ENCODE results near the gene SRCAP.

The SRCAP gene

GRCh38 chr16:30766933-30767284 lies 67.9 kb downstream of the SRCAP start:
- CTCF ChIA-PET = interaction anchor here (0.9 to 1.0 kb wide), 2 partner anchors 48 to 178 kb away, joined by 3 read pairs; no protein-coding TSS in a partner anchor
- POLR2A ChIA-PET = no interaction called here
- no peak for DNase-seq (ENCODE audit: extremely low spot score)
- TF ChIP-seq CTCF (IDR thresholded peaks at IDR 0.05; ENCODE audit: control extremely low read depth, extremely low read depth, low read depth, missing control alignments) = no peak

- DNase-seq (ENCODE audit: extremely low spot score) = no peak
- ChIA-PET POLR2A (interaction anchor here (0.9 kb wide), 1 partner anchor 9 kb away, joined by 3 read pairs; no protein-coding TSS in a partner anchor), CTCF (interaction anchor here (4.7 kb wide), 1 partner anchor 46 kb away, joined by 16 read pairs; no protein-coding TSS in a partner anchor)
- TF ChIP-seq CTCF (IDR thresholded peaks at IDR 0.05; ENCODE audit: control extremely low read depth, extremely low read depth, low read depth, missing control alignments) = no peak
These were observed 68.9 kb downstream of the SRCAP start for GRCh38 chr16:30767767-30768465.

DNA sequence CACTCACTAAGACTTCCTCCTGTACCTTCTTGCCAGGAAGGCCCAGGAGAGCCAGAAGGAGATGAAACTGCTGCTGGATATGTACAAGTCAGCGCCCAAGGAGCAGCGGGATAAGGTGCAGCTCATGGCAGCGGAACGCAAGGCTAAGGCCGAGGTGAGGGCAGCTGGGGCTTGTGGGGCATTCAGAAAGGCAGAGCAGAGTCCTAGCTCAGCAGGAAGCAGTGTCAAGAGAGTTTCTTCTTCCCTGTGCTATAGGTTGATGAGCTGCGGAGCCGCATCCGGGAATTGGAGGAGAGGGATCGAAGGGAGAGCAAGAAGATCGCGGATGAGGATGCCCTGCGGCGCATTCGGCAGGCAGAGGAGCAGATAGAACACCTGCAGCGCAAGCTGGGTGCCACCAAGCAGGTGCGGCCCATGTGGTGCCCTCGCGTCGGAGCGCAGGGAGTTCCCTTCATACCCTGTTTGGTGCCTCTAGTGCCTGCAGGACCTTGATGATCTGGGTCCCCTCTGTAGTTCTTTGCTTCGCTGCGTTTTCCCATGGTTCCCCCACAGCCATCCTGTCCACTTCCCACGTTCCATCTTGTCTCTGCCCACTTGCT lies 69.7 kb downstream of the SRCAP start:
- ChIA-PET POLR2A (interaction anchor here (0.9 kb wide), 1 partner anchor 9 kb away, joined by 3 read pairs; no protein-coding TSS in a partner anchor), CTCF (interaction anchor here (1.1 to 4.7 kb wide), 2 partner anchors 45 to 76 kb away, joined by 4 to 16 read pairs; no protein-coding TSS in a partner anchor)
- TF ChIP-seq CTCF (IDR thresholded peaks at IDR 0.05; ENCODE audit: control extremely low read depth, extremely low read depth, low read depth, missing control alignments) = no peak

GRCh38 chr16:30769379-30770089 lies 70.6 kb downstream of the SRCAP start:
- POLR2A ChIA-PET = interaction anchor here (0.6 kb wide), 1 partner anchor 106 kb away, joined by 5 read pairs; no protein-coding TSS in a partner anchor

More for the DNA sequence above, 69.7 kb downstream of the SRCAP start:
- no peak for DNase-seq (ENCODE audit: extremely low spot score)

DNA sequence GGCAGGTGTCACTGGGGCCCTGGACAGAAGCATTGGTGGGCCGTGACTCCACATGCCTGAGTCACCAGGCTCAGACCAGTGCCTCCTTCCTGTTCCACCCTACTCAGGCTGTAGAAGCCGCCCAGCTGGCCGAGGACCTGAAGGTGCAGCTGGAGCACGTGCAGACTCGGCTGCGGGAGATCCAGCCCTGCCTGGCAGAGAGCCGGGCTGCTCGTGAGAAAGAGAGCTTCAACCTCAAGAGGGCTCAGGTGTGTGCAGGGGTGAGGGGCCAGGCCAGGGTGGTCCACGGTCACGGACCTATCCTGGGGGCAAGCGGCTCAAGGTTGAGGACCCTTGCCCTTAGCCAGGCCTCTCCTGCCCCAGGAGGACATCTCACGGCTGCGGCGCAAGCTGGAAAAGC lies 72.8 kb downstream of the SRCAP start:
- ChIA-PET CTCF (interaction anchor here (0.8 to 4.7 kb wide), 4 partner anchors 22 to 78 kb away, joined by 3 to 16 read pairs (median 3); no protein-coding TSS in a partner anchor), POLR2A (no interaction called here)
- no peak for TF ChIP-seq CTCF (IDR thresholded peaks at IDR 0.05; ENCODE audit: control extremely low read depth, extremely low read depth, low read depth, missing control alignments)
- DNase-seq (ENCODE audit: extremely low spot score) = no peak

More at GRCh38 chr16:30769379-30770089, 70.6 kb downstream of the SRCAP start:
- CTCF ChIA-PET = interaction anchor here (1.1 to 4.7 kb wide), 3 partner anchors 36 to 75 kb away, joined by 3 to 16 read pairs (median 4); no protein-coding TSS in a partner anchor
- TF ChIP-seq CTCF (IDR thresholded peaks at IDR 0.05; ENCODE audit: control extremely low read depth, extremely low read depth, low read depth, missing control alignments) = no peak
- DNase-seq (ENCODE audit: extremely low spot score) = no peak

DNA sequence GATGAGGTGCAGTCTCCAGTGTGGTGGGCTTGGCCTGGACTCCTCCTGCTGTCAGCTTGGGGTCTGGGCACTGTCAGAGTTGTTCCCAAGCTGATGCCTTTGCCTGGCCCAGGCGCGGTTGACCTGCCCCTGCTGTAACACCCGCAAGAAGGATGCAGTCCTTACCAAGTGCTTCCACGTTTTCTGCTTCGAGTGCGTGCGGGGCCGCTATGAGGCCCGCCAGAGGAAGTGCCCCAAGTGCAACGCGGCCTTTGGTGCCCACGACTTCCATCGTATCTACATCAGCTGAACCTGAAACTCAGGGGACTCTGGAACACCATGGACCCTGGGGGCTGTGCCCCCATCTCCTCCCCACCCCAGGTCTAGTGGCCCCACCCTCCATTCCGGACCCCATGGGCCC lies 74.9 kb downstream of the SRCAP start:
- no peak for DNase-seq (ENCODE audit: extremely low spot score)
- CTCF ChIA-PET = interaction anchor here (1.0 to 1.6 kb wide), 3 partner anchors 18 to 144 kb away, joined by 3 to 5 read pairs (median 3); no protein-coding TSS in a partner anchor
- POLR2A ChIA-PET = no interaction called here
- no peak for TF ChIP-seq CTCF (IDR thresholded peaks at IDR 0.05; ENCODE audit: control extremely low read depth, extremely low read depth, low read depth, missing control alignments)

All from GM10248 (cell line).